Fibroblast of lung (primary cell): Measurements from ENCODE around the gene ATP2A1. TPM values are rescaled to one million over a fixed set of nuclear protein-coding genes. Genes with fewer than 3 reads are reported as not detected.

Experiments
- DNase-seq, 2 donors: peaks; one replicate each; pipeline versions ENCODE4 v3.0.0 to v3.0.0-alpha.2; 2010; ENCODE audit warnings: low read depth in 2 of 2
- H2AFZ ChIP-seq: 2 replicates; pipeline ENCODE4 v1.5.1; 2012; ENCODE audit warnings: low read length, control low read depth, inconsistent platforms
- H3K27ac ChIP-seq: 2 replicates; pipeline ENCODE4 v1.5.1; 2011; ENCODE audit warnings: low read length, control low read depth; ENCODE audit not compliant: insufficient read depth
- H3K27me3 ChIP-seq: 2 replicates; pipeline ENCODE4 v1.5.1; 2011; ENCODE audit warnings: mild to moderate bottlenecking, low read length; ENCODE audit not compliant: control insufficient read depth, insufficient read depth
- H3K36me3 ChIP-seq: 2 replicates; pipeline ENCODE4 v1.5.1; 2011; ENCODE audit warnings: low read length; ENCODE audit not compliant: control insufficient read depth, insufficient read depth
- H3K4me1 ChIP-seq: 2 replicates; pipeline ENCODE4 v1.5.1; 2011; ENCODE audit warnings: low read length; ENCODE audit not compliant: control insufficient read depth, insufficient read depth; ENCODE audit errors: extremely low read depth
- H3K4me2 ChIP-seq: 2 replicates; pipeline ENCODE4 v1.5.1; 2011; ENCODE audit warnings: low read length, control low read depth; ENCODE audit not compliant: insufficient read depth; ENCODE audit errors: extremely low read depth
- H3K4me3 ChIP-seq, 4 experiments: fragments of 200-600 bp in 1 of 4; sonication (generic) in 1 of 4; replicated peaks in 1 of 4; 2 replicates each; pipeline ENCODE4 v1.5.1; 2011 to 2016; ENCODE audit warnings: low read length in 4 of 4, low read depth in 3 of 4, mild to moderate bottlenecking in 3 of 4, control low read depth in 2 of 4, inconsistent platforms in 1 of 4, mixed read lengths in 1 of 4; ENCODE audit not compliant: insufficient read depth in 1 of 4; ENCODE audit errors: control extremely low read depth in 1 of 4
- H3K79me2 ChIP-seq: 2 replicates; pipeline ENCODE4 v1.5.1; 2012; ENCODE audit warnings: mild to moderate bottlenecking, low read length, inconsistent platforms; ENCODE audit not compliant: control insufficient read depth, insufficient read depth
- H3K9ac ChIP-seq: 2 replicates; pipeline ENCODE4 v1.5.1; 2011; ENCODE audit warnings: mild to moderate bottlenecking, low read length, control low read depth; ENCODE audit not compliant: insufficient read depth
- H3K9me3 ChIP-seq: 2 replicates; pipeline ENCODE4 v1.5.1; 2012; ENCODE audit warnings: low read depth, low read length; ENCODE audit not compliant: control insufficient read depth, insufficient read depth
- H4K20me1 ChIP-seq: 2 replicates; pipeline ENCODE4 v1.5.1; 2011; ENCODE audit warnings: low read length; ENCODE audit not compliant: control insufficient read depth, insufficient read depth; ENCODE audit errors: extremely low read depth
- EZH2 ChIP-seq: IDR thresholded peaks from 2 replicates; pipeline ENCODE4 v1.5.1; 2012; ENCODE audit warnings: low read length, control low read depth, mild to moderate bottlenecking; ENCODE audit errors: missing control alignments
- polyA plus RNA-seq, 2 donors: library from polyadenylated mRNA; depleted of rRNA in 1 of 2; stranded (reverse) in 1 of 2; unstranded in 1 of 2; fragments of >200 nt; gene quantifications; 2 replicates each; pipeline ENCODE4 v1.2.1, GENCODE V29; 2011 to 2012; ENCODE audit warnings: missing spikeins in 1 of 2
- total RNA-seq: library from RNA; depleted of rRNA; stranded (reverse); fragments of >200 nt; gene quantifications from 2 replicates; pipeline ENCODE4 v1.2.1, GENCODE V29; 2014
- TF ChIP-seq, protein P1 (sequence below), 2 donors: IDR thresholded peaks in 1 of 2; conservative IDR thresholded peaks in 1 of 2; 1 replicate in 1 of 2; 2 replicates in 1 of 2; pipeline ENCODE4 v1.5.1; 2011 to 2012; ENCODE audit warnings: low read length in 2 of 2, control low read depth in 1 of 2, inconsistent platforms in 1 of 2, low read depth in 1 of 2, mild to moderate bottlenecking in 1 of 2

Gene ATP2A1
- total and polyA plus RNA-seq, 2 donors (not counting 1 experiment from before 2014, with no cell fraction given): 0.22 to 0.33 TPM

DNA sequence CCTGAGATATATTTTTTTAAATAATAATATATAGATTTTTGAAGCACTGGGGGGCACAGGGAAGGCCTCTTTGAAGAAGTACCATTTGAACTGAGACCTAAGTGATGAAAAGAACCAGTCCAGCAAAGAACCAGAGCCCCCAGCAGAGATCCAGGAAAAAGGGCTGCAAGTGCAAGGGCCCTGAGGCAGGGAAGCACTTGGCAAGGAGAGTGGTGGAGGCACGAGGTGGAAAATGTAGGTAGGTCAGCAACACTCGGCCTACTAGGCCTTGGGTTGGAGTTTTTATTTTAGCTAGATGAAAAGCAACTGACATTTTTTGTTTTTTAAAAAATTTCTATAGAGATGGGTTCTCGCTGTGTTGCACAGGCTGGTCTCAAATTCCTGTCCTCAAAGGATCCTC, 51.9 kb downstream of the ATP2A1 start:
- no peak overlapping the region for H3K9ac ChIP-seq
- H3K27me3 ChIP-seq: no peaks in the 10 kb centered on the region
- H3K79me2 ChIP-seq: no peaks in the 10 kb centered on the region
- no peak overlapping the region for H3K27ac ChIP-seq
- no peaks in the 10 kb centered on the region for H3K4me1 ChIP-seq
- no peaks in the 10 kb centered on the region for H3K36me3 ChIP-seq
- TF ChIP-seq, protein P1, sequence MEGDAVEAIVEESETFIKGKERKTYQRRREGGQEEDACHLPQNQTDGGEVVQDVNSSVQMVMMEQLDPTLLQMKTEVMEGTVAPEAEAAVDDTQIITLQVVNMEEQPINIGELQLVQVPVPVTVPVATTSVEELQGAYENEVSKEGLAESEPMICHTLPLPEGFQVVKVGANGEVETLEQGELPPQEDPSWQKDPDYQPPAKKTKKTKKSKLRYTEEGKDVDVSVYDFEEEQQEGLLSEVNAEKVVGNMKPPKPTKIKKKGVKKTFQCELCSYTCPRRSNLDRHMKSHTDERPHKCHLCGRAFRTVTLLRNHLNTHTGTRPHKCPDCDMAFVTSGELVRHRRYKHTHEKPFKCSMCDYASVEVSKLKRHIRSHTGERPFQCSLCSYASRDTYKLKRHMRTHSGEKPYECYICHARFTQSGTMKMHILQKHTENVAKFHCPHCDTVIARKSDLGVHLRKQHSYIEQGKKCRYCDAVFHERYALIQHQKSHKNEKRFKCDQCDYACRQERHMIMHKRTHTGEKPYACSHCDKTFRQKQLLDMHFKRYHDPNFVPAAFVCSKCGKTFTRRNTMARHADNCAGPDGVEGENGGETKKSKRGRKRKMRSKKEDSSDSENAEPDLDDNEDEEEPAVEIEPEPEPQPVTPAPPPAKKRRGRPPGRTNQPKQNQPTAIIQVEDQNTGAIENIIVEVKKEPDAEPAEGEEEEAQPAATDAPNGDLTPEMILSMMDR (conservative IDR thresholded peaks at IDR 0.05 in 1 of 2, IDR thresholded peaks at IDR 0.05 in 1 of 2; ENCODE audit: low read depth in 1 of 2, low read length in 2 of 2): no peak
- no peak for TF ChIP-seq EZH2
- no peak overlapping the region for H2AFZ ChIP-seq
- no peak for DNase-seq
- H3K4me3 ChIP-seq: no peak overlapping the region
- H3K9me3 ChIP-seq: no peaks in the 10 kb centered on the region
- no peak overlapping the region for H3K4me2 ChIP-seq
- no peaks in the 10 kb centered on the region for H4K20me1 ChIP-seq

DNA sequence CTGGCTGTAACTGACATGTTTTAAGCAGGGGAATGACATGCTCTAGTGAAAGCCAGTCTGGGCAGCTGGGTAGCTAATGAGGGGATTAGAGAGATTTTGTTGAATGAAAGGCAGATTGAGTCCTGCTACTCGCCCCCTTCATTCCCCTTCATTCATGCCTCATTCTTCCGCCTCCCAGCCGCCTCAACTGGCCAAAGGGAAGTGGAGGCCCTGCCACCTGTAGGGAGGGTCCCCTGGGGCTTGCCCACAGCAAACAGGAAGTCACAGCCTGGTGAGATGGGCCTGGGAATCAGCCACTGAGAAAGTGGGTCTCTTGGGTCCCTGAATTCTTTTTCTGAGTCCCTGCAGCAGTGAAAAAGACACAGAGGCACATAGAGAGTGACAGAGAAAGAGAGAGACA, 52.4 kb downstream of the ATP2A1 start:
- no peaks in the 10 kb centered on the region for H3K4me1 ChIP-seq
- H3K4me3 ChIP-seq: no peak overlapping the region
- no peaks in the 10 kb centered on the region for H3K27me3 ChIP-seq
- no peaks in the 10 kb centered on the region for H3K36me3 ChIP-seq
- no peak overlapping the region for H3K27ac ChIP-seq
- no peaks in the 10 kb centered on the region for H3K79me2 ChIP-seq
- no peak overlapping the region for H2AFZ ChIP-seq
- no peak for DNase-seq
- TF ChIP-seq, protein P1 (conservative IDR thresholded peaks at IDR 0.05 in 1 of 2, IDR thresholded peaks at IDR 0.05 in 1 of 2; ENCODE audit: low read depth in 1 of 2, low read length in 2 of 2): no peak
- TF ChIP-seq EZH2: no peak
- no peak overlapping the region for H3K9ac ChIP-seq
- H3K9me3 ChIP-seq: no peaks in the 10 kb centered on the region
- no peak overlapping the region for H3K4me2 ChIP-seq
- H4K20me1 ChIP-seq: no peaks in the 10 kb centered on the region

DNA sequence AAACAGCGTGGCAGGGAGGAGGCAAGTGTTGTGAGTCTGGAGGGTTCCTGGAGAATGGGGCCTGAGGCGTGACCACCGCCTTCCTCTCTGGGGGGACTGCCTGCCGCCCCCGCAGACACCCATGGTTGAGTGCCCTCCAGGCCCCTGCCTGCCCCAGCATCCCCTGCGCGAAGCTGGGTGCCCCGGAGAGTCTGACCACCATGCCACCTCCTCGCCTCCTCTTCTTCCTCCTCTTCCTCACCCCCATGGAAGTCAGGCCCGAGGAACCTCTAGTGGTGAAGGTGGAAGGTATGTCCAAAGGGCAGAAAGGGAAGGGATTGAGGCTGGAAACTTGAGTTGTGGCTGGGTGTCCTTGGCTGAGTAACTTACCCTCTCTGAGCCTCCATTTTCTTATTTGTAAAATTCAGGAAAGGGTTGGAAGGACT, 53.5 kb downstream of the ATP2A1 start, which contains the start of gene CD19:
CD19 (plus strand) TSS at position 171 of the 425 bp plus-strand sequence; CDS start at position 201, 30 bp downstream.
- no peaks in the 10 kb centered on the region for H3K9me3 ChIP-seq
- no peak within 1 kb of the TSS for H3K4me3 ChIP-seq
- no peak within 1 kb of the TSS for H3K27ac ChIP-seq
- no peaks in the 10 kb centered on the region for H3K36me3 ChIP-seq
- H3K79me2 ChIP-seq: no peaks in the 10 kb centered on the region
- DNase-seq: no peak
- no peaks in the 10 kb centered on the region for H3K27me3 ChIP-seq
- no peaks in the 10 kb centered on the region for H4K20me1 ChIP-seq
- TF ChIP-seq, protein P1 (conservative IDR thresholded peaks at IDR 0.05 in 1 of 2, IDR thresholded peaks at IDR 0.05 in 1 of 2; ENCODE audit: low read depth in 1 of 2, low read length in 2 of 2): no peak
- no peak for TF ChIP-seq EZH2
- no peak within 1 kb of the TSS for H3K9ac ChIP-seq
- H2AFZ ChIP-seq: no peak within 1 kb of the TSS
- H3K4me1 ChIP-seq: no peaks in the 10 kb centered on the region
- no peak within 1 kb of the TSS for H3K4me2 ChIP-seq
